ENCODE results near the gene TLL2.

Gene TLL2

DNA sequence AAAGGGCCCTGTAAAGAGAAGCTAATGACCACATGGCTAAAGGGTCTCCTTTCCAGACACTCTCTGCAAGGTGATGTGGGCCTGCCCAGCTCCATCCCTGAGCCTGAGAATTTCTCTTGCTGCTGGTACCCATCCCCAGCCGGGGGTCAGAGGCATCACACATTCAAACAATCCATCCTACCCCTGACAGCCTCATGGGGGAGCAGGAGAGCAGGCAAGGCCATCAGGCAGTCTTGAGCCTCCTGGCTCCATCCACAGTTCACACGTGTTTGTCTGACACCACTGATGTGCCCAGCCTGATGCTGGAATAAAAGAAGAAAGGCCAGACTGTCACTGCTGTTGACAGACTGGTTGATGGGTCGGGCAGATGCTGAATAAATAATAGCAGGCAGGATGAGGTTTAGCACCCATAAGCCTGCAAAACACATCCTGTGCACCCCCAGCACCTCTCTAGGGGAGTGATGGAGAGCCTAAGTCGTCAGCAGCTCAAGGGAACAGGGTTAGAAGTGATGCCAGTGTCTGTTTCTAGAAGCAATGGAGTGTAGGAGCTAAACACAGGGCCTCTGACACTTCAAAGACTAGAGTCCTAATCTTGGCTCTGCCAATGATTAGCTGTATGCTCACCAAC is 43.5 kb downstream of the TLL2 start:
- DNase-seq (ENCODE audit: low read depth, low spot score): no peak

GRCh38 chr10:96468845-96469244 is 44.9 kb downstream of the TLL2 start:
- H3K27ac ChIP-seq: no peak overlapping the region
- no peak for DNase-seq (ENCODE audit: low read depth, low spot score)

More for the DNA sequence above, 43.5 kb downstream of the TLL2 start:
- H3K27ac ChIP-seq: no peak overlapping the region

- no peak overlapping the region for H3K27ac ChIP-seq
- no peak for DNase-seq (ENCODE audit: low read depth, low spot score)
Observed at GRCh38 chr10:96465599-96465998, 48.1 kb downstream of the TLL2 start.

GRCh38 chr10:96463562-96463961 is 50.2 kb downstream of the TLL2 start:
- H3K27ac ChIP-seq: no peak overlapping the region
- no peak for DNase-seq (ENCODE audit: low read depth, low spot score)

- no peak overlapping the region for H3K27ac ChIP-seq
- DNase-seq (ENCODE audit: low read depth, low spot score): no peak
Observed at GRCh38 chr10:96462606-96463151, 51.0 kb downstream of the TLL2 start.

- no peak overlapping the region for H3K27ac ChIP-seq
- no peak for DNase-seq (ENCODE audit: low read depth, low spot score)
Observed at GRCh38 chr10:96460316-96460715, 53.4 kb downstream of the TLL2 start.

GRCh38 chr10:96457341-96457740 is 56.4 kb downstream of the TLL2 start:
- H3K27ac ChIP-seq: no peak overlapping the region
- DNase-seq (ENCODE audit: low read depth, low spot score): no peak

DNA sequence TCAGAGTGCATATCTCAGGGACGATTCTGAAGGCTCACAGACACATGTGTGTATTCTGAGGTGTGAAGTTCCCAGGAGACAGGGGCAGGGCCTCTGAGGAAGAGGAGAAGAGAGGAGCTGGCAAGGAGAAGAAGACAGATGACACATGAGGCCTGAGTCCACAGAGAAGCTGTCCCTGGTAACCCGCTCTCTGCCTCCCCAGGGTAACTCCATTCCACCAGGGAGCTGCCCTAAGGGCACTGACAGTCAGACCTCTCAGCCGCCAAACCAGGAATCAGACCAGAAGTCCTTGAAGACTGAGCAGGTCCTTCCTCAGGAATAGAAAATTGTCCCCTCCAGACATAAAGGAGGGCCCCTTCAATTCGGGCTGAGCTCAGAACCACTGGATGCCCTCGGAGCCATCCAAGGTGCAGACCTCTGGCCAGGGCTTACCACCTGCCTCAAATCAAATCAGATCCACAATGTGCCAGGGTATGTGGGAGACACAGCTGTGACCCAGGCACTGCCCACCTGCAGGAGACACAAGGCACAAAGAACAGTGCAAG is 57.4 kb downstream of the TLL2 start:
- DNase-seq (ENCODE audit: low read depth, low spot score): no peak
- H3K27ac ChIP-seq: no peak overlapping the region

GRCh38 chr10:96453856-96454583 is 59.7 kb downstream of the TLL2 start:
- H3K27ac ChIP-seq: no peak overlapping the region
- DNase-seq (ENCODE audit: low read depth, low spot score): no peak

DNA sequence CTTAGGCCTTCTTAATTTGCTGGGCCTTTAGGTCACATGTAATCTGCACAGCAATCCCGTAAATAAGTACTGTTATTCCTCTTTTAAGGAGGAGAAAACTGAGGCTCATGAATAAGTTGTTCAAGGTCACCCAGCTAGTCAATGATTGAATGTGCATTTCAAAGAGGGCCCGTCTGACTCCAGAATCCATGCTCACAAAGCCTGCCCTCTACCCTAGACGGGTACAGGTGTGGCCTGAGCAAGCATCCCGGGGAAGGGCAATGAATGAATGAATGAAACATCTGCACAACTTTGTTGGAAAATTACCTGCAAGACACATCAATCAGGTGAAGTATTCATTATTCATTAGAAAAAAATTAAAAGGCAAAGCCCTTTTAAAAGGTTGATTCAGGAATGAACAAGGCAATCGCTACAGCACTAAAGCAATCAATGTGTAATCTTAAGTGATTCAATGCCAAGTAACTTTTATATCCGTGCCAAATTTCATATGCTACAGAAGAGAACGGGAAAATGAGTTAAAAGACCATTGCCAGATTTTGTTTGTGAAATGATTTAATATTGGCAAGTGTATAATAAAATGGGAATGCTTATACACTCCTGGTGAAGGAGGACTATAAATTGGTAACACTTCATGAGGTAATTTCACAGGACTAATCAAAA is 61.1 kb downstream of the TLL2 start:
- H3K27ac ChIP-seq: peak overlapping the region; percentile 15
- DNase-seq (ENCODE audit: low read depth, low spot score): no peak

DNA sequence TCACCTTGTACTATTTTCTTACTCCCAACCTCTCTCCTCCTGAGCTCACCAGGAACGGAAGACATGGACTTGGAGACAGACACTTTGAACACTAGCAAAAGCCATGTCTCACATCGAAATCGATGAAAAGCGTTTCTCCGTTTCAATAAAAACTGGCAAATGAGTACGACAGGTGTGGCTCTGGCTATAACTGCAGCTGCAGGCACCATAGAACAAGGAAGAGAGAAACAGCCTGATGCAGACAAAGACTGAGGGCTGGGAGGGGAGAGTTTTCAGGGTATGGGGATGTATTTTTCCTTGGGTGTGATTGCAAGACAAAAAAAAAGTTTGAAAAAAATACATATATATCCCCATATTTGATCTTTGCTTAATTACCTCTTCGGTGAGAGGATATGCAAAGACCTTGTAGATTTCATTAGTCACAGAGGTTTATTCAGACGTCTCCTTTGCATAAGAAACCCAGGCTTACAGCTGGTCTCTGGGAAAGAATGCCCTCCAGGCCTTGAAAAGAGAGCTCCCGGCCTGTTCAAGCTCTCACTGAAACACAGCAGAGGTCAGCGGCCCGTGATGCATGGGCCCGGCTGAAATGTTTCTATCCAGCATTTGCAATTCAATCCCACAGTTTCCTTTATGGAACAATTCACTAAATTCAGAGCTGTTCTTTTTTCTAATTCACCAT is 63.1 kb downstream of the TLL2 start:
- DNase-seq (ENCODE audit: low read depth, low spot score): no peak
- H3K27ac ChIP-seq: no peak overlapping the region

DNA sequence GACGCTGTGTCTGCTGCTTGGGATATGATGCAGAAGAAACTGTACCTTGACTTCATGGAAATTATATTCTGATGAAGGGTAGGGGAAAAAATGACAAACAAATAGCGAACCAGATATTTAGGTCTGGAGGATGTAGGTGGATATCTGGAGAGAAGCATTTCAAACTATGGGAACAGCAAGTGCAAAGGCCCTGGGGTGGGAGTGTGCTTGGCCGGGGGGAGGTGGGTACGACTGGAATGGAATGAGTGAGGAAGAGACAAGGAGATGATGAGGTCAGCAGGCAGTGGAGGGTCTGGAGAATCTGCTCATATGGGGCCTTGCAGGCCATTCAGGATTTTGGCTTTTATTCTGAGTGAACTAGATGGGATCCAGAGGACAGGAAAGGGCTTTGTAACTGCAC is 65.2 kb downstream of the TLL2 start:
- no peak overlapping the region for H3K27ac ChIP-seq
- no peak for DNase-seq (ENCODE audit: low read depth, low spot score)

- DNase-seq (ENCODE audit: low read depth, low spot score): no peak
- H3K27ac ChIP-seq: no peak overlapping the region
Observed at GRCh38 chr10:96448021-96448457, 65.7 kb downstream of the TLL2 start.

DNA sequence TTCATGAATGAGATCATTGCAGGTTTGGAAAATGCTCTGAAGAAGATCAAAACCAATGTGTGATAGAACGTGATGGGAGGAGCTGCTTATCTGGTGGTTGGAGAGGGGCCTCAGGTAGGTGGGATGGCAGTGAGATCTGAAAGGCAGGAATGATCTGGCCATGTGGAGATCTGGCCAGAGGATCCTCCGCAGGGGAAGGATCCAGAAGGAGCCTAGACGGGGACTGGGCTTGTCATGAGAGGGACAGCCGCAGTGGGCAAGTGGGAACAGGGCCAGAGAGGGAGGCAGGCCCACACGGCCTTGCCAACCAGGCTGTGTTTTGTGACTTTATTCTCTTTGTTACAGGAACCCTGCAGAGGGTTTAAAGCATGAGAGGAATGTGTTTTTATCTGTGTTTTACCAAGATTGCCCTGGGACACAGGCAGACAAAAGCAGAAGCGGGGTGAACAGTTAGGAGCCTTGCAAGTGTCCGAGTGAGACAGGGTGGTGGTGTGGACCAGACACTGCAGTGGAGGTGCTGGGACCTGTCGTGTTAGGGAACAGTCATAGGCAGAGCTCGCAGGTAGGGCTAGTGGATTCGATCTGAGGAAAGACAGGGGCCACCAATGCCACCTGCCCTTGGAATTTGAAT is 66.6 kb downstream of the TLL2 start:
- DNase-seq (ENCODE audit: low read depth, low spot score): no peak

DNA sequence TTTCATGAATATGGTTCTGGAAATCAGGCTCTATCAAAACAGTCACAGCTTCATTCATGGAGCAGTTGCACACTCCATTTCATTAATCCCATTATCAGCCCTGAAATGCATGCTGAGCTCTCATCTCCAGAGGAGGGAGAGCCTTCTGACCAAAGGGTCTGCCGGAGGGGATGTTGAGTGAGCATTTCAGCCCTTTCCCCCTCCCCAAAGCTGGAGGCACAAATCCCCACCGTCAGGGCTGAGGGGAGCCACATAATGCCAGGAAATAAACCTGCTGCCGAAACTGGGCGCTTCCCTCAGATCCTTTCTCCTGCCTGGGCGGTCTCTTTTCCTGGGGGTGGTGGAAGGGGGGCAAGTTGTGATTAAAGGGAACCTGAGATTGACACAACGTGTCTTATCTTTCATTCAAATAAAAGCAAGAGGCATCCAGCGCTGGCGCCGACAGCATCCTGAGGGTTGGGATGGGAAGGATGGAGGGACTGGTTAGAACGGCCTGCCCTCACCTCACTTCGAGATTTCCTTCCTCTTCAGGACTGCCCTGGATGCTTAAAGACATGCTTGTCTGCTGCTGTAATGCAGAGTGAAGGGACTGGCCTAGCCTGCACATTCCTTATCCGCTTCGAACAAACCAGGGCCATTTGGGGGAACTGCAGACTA is 71.6 kb downstream of the TLL2 start:
- H3K27ac ChIP-seq: no peak overlapping the region
- no peak for DNase-seq (ENCODE audit: low read depth, low spot score)

More for the DNA sequence above, 66.6 kb downstream of the TLL2 start:
- H3K27ac ChIP-seq: no peak overlapping the region

GRCh38 chr10:96441322-96441885 is 72.3 kb downstream of the TLL2 start:
- no peak for DNase-seq (ENCODE audit: low read depth, low spot score)
- H3K27ac ChIP-seq: no peak overlapping the region

- no peak overlapping the region for H3K27ac ChIP-seq
- no peak for DNase-seq (ENCODE audit: low read depth, low spot score)
Observed at GRCh38 chr10:96440361-96441292, 73.1 kb downstream of the TLL2 start.

- no peak overlapping the region for H3K27ac ChIP-seq
- DNase-seq (ENCODE audit: low read depth, low spot score): no peak
Observed at GRCh38 chr10:96439725-96440124, 74.0 kb downstream of the TLL2 start.

Measured in epithelial cell of prostate (primary cell).